Measurements from ENCODE around the gene BAZ2B.

Gene BAZ2B

GRCh38 chr2:159489476-159489875 is 126.9 kb downstream of the BAZ2B start:
- H3K4me2 ChIP-seq (ENCODE audit: low read depth, low read length, poor library complexity, severe bottlenecking), result no peak overlapping the region
- no peaks in the 10 kb centered on the region for H3K36me3 ChIP-seq (ENCODE audit: low read length)
- no peaks in the 10 kb centered on the region for H3F3A ChIP-seq (ENCODE audit: insufficient read depth)
- no peaks in the 10 kb centered on the region for H3K9me2 ChIP-seq (replicated peaks; ENCODE audit: insufficient read depth, low read length)
- H3K9ac ChIP-seq (ENCODE audit: low read length), result no peak overlapping the region
- H3K27ac ChIP-seq (ENCODE audit: low read depth, low read length), result no peak overlapping the region
- no peaks in the 10 kb centered on the region for H3K9me3 ChIP-seq (ENCODE audit: insufficient read depth, low read length)
- peaks cover 5% of the 10 kb centered on the region; the same call in 1 of the 2 replicates for H4K20me1 ChIP-seq (ENCODE audit: low read depth, low read length)
- H3K27me3 ChIP-seq (ENCODE audit: low read length), result no peaks in the 10 kb centered on the region
- H3K79me2 ChIP-seq (ENCODE audit: insufficient read depth, low read length), result no peaks in the 10 kb centered on the region
- H2AFZ ChIP-seq (ENCODE audit: low read depth, low read length, severe bottlenecking), result no peak overlapping the region
- TF ChIP-seq CTCF (IDR thresholded peaks at IDR 0.05; ENCODE audit: insufficient read depth, low read length, poor library complexity, severe bottlenecking) (no peak), EZH2phosphoT487 (conservative IDR thresholded peaks at IDR 0.05; ENCODE audit: low read length) (no peak)
- H3K4me3 ChIP-seq (ENCODE audit: insufficient read depth, low read length, poor library complexity, severe bottlenecking), result no peak overlapping the region

DNA sequence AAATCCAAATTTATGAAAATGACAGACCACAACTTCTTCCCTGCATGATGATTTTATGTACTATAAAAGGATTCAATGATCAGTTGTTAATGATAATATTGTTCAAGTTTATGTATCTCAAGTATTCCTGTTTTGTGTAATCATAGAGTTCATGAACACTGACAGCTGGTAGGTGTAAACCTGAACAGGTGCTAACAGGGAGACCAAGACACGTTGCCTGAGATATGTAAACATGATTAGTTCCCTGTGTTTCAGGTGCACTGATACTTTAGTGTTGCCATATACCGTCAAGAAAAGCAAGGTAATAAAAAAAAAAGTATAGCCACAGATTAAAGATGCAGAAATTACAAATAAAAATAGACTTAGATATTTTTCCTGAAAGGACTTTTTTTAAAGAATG is 131.8 kb downstream of the BAZ2B start:
- Histone ChIP-seq H3F3A (ENCODE audit: insufficient read depth) (no peaks in the 10 kb centered on the region), H3K79me2 (ENCODE audit: insufficient read depth, low read length) (no peaks in the 10 kb centered on the region), H2AFZ (ENCODE audit: low read depth, low read length, severe bottlenecking) (no peak overlapping the region), H3K27ac (ENCODE audit: low read depth, low read length) (no peak overlapping the region), H3K4me2 (ENCODE audit: low read depth, low read length, poor library complexity, severe bottlenecking) (no peak overlapping the region), H3K27me3 (ENCODE audit: low read length) (no peaks in the 10 kb centered on the region), H3K36me3 (ENCODE audit: low read length) (no peaks in the 10 kb centered on the region), H4K20me1 (ENCODE audit: low read depth, low read length) (no peaks in the 10 kb centered on the region), H3K9me3 (ENCODE audit: insufficient read depth, low read length) (no peaks in the 10 kb centered on the region), H3K4me3 (ENCODE audit: insufficient read depth, low read length, poor library complexity, severe bottlenecking) (no peak overlapping the region), H3K9ac (ENCODE audit: low read length) (no peak overlapping the region), H3K9me2 (replicated peaks; ENCODE audit: insufficient read depth, low read length) (no peaks in the 10 kb centered on the region)
- no peak for TF ChIP-seq CTCF (IDR thresholded peaks at IDR 0.05; ENCODE audit: insufficient read depth, low read length, poor library complexity, severe bottlenecking)
- no peak for TF ChIP-seq EZH2phosphoT487 (conservative IDR thresholded peaks at IDR 0.05; ENCODE audit: low read length)

DNA sequence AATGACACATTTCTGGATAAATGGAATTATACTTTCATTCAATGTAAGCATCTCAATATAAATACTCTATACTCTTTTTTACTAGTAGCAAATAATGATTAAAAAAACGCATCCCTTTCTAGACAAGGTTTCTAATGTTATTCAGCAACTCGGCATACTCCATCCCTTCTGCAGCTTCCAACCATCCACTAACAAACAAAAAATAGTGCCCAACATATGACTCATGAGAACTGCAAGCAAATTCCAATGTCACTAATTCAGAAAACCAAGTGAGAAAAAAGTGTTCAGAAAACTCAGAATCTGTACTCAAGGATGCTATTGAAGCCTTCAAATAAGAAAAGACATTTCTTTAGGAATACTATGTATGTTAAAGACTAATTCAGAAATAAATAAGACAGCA is 140.0 kb downstream of the BAZ2B start:
- no peaks in the 10 kb centered on the region for H3K79me2 ChIP-seq (ENCODE audit: insufficient read depth, low read length)
- no peaks in the 10 kb centered on the region for H3K27me3 ChIP-seq (ENCODE audit: low read length)
- TF ChIP-seq EZH2phosphoT487 (conservative IDR thresholded peaks at IDR 0.05; ENCODE audit: low read length) (no peak), CTCF (IDR thresholded peaks at IDR 0.05; ENCODE audit: insufficient read depth, low read length, poor library complexity, severe bottlenecking) (no peak)
- no peaks in the 10 kb centered on the region for H3K9me2 ChIP-seq (replicated peaks; ENCODE audit: insufficient read depth, low read length)
- H3F3A ChIP-seq (ENCODE audit: insufficient read depth), result no peaks in the 10 kb centered on the region
- no peaks in the 10 kb centered on the region for H3K9me3 ChIP-seq (ENCODE audit: insufficient read depth, low read length)
- H3K4me2 ChIP-seq (ENCODE audit: low read depth, low read length, poor library complexity, severe bottlenecking), result no peak overlapping the region
- H3K27ac ChIP-seq (ENCODE audit: low read depth, low read length), result no peak overlapping the region
- H2AFZ ChIP-seq (ENCODE audit: low read depth, low read length, severe bottlenecking), result no peak overlapping the region
- H3K4me3 ChIP-seq (ENCODE audit: insufficient read depth, low read length, poor library complexity, severe bottlenecking), result no peak overlapping the region
- H4K20me1 ChIP-seq (ENCODE audit: low read depth, low read length), result no peaks in the 10 kb centered on the region
- no peaks in the 10 kb centered on the region for H3K36me3 ChIP-seq (ENCODE audit: low read length)
- H3K9ac ChIP-seq (ENCODE audit: low read length), result no peak overlapping the region

Data from SU-DHL-6 (cell line).